H9 (cell line): ENCODE data around the gene GARIN5A. TPM values are rescaled to one million over a fixed set of nuclear protein-coding genes. Genes with fewer than 3 reads are reported as not detected.
"Not testable (repeated sequence)": the region's sequence is repeated elsewhere in the genome, so short reads cannot be mapped to it uniquely, and the experiment has no call there.

Source experiments
- DNase-seq: peaks from one replicate; pipeline ENCODE4 v3.0.0-alpha.2; 2017
- H2AFZ ChIP-seq: one replicate; pipeline ENCODE4 v1.6.1; 2013; ENCODE audit warnings: mild to moderate bottlenecking, low read length, control low read depth, moderate library complexity
- H2AK5ac ChIP-seq: 2 replicates; pipeline ENCODE4 v1.6.1; 2013; ENCODE audit warnings: low read length, control low read depth, mixed read lengths; ENCODE audit not compliant: insufficient read length
- H2BK120ac ChIP-seq: one replicate; pipeline ENCODE4 v1.6.1; 2013; ENCODE audit warnings: low read depth, mild to moderate bottlenecking, low read length, control low read depth, inconsistent platforms; ENCODE audit not compliant: poor library complexity, severe bottlenecking
- H2BK12ac ChIP-seq: 2 replicates; pipeline ENCODE4 v1.6.1; 2013; ENCODE audit warnings: low read length, control low read depth, mixed read lengths, low read depth; ENCODE audit not compliant: insufficient read length
- H2BK15ac ChIP-seq: 2 replicates; pipeline ENCODE4 v1.6.1; 2013; ENCODE audit warnings: low read depth, low read length, control low read depth
- H2BK20ac ChIP-seq: one replicate; pipeline ENCODE4 v1.6.1; 2013; ENCODE audit warnings: low read depth, mild to moderate bottlenecking, low read length, control low read depth, inconsistent platforms; ENCODE audit not compliant: poor library complexity, severe bottlenecking
- H2BK5ac ChIP-seq: 2 replicates; pipeline ENCODE4 v1.6.1; 2013; ENCODE audit warnings: low read length, control low read depth, mixed read lengths; ENCODE audit not compliant: insufficient read length
- H3K14ac ChIP-seq: 2 replicates; pipeline ENCODE4 v1.6.1; 2013; ENCODE audit warnings: low read length, control low read depth; ENCODE audit not compliant: insufficient read depth
- H3K18ac ChIP-seq: 2 replicates; pipeline ENCODE4 v1.6.1; 2013; ENCODE audit warnings: low read depth, mild to moderate bottlenecking, mixed read lengths, low read length, control low read depth; ENCODE audit not compliant: insufficient read length
- H3K23ac ChIP-seq: 2 replicates; pipeline ENCODE4 v1.6.1; 2013; ENCODE audit warnings: low read length, control low read depth, mixed read lengths, low read depth; ENCODE audit not compliant: insufficient read length
- H3K23me2 ChIP-seq: 2 replicates; pipeline ENCODE4 v1.6.1; 2013; ENCODE audit warnings: low read depth, mild to moderate bottlenecking, mixed read lengths, low read length, control low read depth; ENCODE audit not compliant: insufficient read length, poor library complexity, severe bottlenecking
- H3K27ac ChIP-seq: 2 replicates; pipeline ENCODE4 v1.5.1; 2013; ENCODE audit warnings: low read length, control low read depth, mixed read lengths, low read depth; ENCODE audit not compliant: insufficient read length
- H3K27me3 ChIP-seq: 2 replicates; pipeline ENCODE4 v1.6.1; 2013; ENCODE audit warnings: low read length, control low read depth, inconsistent platforms; ENCODE audit not compliant: insufficient read depth
- H3K4ac ChIP-seq: 2 replicates; pipeline ENCODE4 v1.6.1; 2013; ENCODE audit warnings: low read depth, mild to moderate bottlenecking, control low read depth, inconsistent platforms, low read length, moderate library complexity
- H3K4me1 ChIP-seq: 2 replicates; pipeline ENCODE4 v1.6.1; 2013; ENCODE audit warnings: low read length, control low read depth, inconsistent platforms; ENCODE audit not compliant: insufficient read depth
- H3K4me2 ChIP-seq: 2 replicates; pipeline ENCODE4 v1.6.1; 2013; ENCODE audit warnings: low read length, control low read depth, mixed read lengths; ENCODE audit not compliant: insufficient read length, insufficient read depth
- H3K56ac ChIP-seq: 2 replicates; pipeline ENCODE4 v1.6.1; 2013; ENCODE audit warnings: low read depth, mild to moderate bottlenecking, mixed read lengths, low read length, control low read depth; ENCODE audit not compliant: insufficient read length
- H3K79me1 ChIP-seq: 2 replicates; pipeline ENCODE4 v1.6.1; 2013; ENCODE audit warnings: low read depth, mild to moderate bottlenecking, moderate library complexity, low read length, control low read depth, inconsistent platforms; ENCODE audit not compliant: insufficient read depth, poor library complexity, severe bottlenecking
- H3K79me2 ChIP-seq: 2 replicates; pipeline ENCODE4 v1.6.1; 2013; ENCODE audit warnings: low read length, control low read depth, inconsistent platforms; ENCODE audit not compliant: insufficient read depth
- H3K9ac ChIP-seq: 2 replicates; pipeline ENCODE4 v1.6.1; 2013; ENCODE audit warnings: low read length, control low read depth, mixed read lengths; ENCODE audit not compliant: insufficient read length; ENCODE audit errors: extremely low read depth
- H3K9me3 ChIP-seq: one replicate; pipeline ENCODE4 v1.6.1; 2013; ENCODE audit warnings: low read depth, low read length, inconsistent platforms; ENCODE audit not compliant: control insufficient read depth
- H3T11ph ChIP-seq: one replicate; pipeline ENCODE4 v1.6.1; 2013; ENCODE audit warnings: mild to moderate bottlenecking, low read length, control low read depth, inconsistent platforms
- H4K20me1 ChIP-seq: one replicate; pipeline ENCODE4 v1.6.1; 2013; ENCODE audit not compliant: control insufficient read depth, insufficient read length, insufficient read depth
- H4K5ac ChIP-seq: 2 replicates; pipeline ENCODE4 v1.6.1; 2013; ENCODE audit warnings: low read depth, mild to moderate bottlenecking, mixed read lengths, low read length, control low read depth; ENCODE audit not compliant: insufficient read length
- H4K8ac ChIP-seq: replicated peaks from 2 replicates; pipeline ENCODE4 v1.6.1; 2013; ENCODE audit warnings: low read length, control low read depth, mixed read lengths, low read depth; ENCODE audit not compliant: insufficient read length
- H4K91ac ChIP-seq: 2 replicates; pipeline ENCODE4 v1.6.1; 2013; ENCODE audit warnings: low read depth, mild to moderate bottlenecking, moderate library complexity, mixed read lengths, low read length, control low read depth; ENCODE audit not compliant: insufficient read length
- H3K27ac Mint-ChIP-seq, 3 experiments: 2 replicates in 2 of 3; 3 replicates in 1 of 3; pipeline ENCODE4 v1.8.0; 2020 to 2021; ENCODE audit warnings: mixed read lengths in 3 of 3, mild to moderate bottlenecking in 1 of 3, moderate library complexity in 1 of 3
- H3K27me3 Mint-ChIP-seq: 2 replicates; pipeline ENCODE4 v1.8.0; 2021; ENCODE audit warnings: low read depth, mild to moderate bottlenecking, moderate library complexity, mixed read lengths
- H3K36me3 Mint-ChIP-seq, 3 experiments: 2 replicates in 2 of 3; 3 replicates in 1 of 3; pipeline ENCODE4 v1.8.0; 2020 to 2021; ENCODE audit warnings: low read depth in 3 of 3, mixed read lengths in 3 of 3; ENCODE audit not compliant: insufficient read depth in 1 of 3
- H3K4me1 Mint-ChIP-seq, 2 experiments: 2 replicates each; pipeline ENCODE4 v1.8.0; 2020; ENCODE audit warnings: mixed read lengths in 2 of 2
- H3K4me3 Mint-ChIP-seq, 2 experiments: 2 replicates in 1 of 2; 3 replicates in 1 of 2; pipeline ENCODE4 v1.8.0; 2020 to 2021; ENCODE audit warnings: mild to moderate bottlenecking in 2 of 2, mixed read lengths in 2 of 2, moderate library complexity in 1 of 2
- H3K9me3 Mint-ChIP-seq, 2 experiments: 2 replicates in 1 of 2; 3 replicates in 1 of 2; pipeline ENCODE4 v1.8.0; 2020; ENCODE audit warnings: mild to moderate bottlenecking in 2 of 2, mixed read lengths in 2 of 2, moderate library complexity in 1 of 2
- CTCF ChIP-seq: fragments of 200-600 bp; sonication (generic); conservative IDR thresholded peaks from 3 replicates; pipeline ENCODE4 v1.8.0; 2021; ENCODE audit warnings: antibody characterized with exemption, mild to moderate bottlenecking
- WGBS: extraction: QIAGEN DNeasy Blood & Tissue Kit; methylation state at CpG from one replicate; pipeline ENCODE4 v1.1.7; 2013; ENCODE audit warnings: missing lambda C conversion rate, low lambda C conversion rate, mixed read lengths; ENCODE audit not compliant: insufficient read length; ENCODE audit errors: extremely low coverage; 5-methylcytosine and 5-hydroxymethylcytosine counted together
- total RNA-seq: library from RNA; stranded (reverse); gene quantifications from 2 replicates; pipeline ENCODE4 v1.2.1, GENCODE V29; 2021

Gene GARIN5A
- total RNA-seq, 1 experiment from 2014 or later, result 9.5 TPM

GRCh38 chr19:50444059-50444458 lies 32.6 kb downstream of the GARIN5A start:
- no peak overlapping the region for H2BK12ac ChIP-seq
- H3K27ac Mint-ChIP-seq, result no peak overlapping the region
- no peak overlapping the region for H3K23ac ChIP-seq
- no peak for TF ChIP-seq CTCF
- H3K27me3 Mint-ChIP-seq, result peaks cover 19% of the 10 kb centered on the region
- no peak overlapping the region for H4K8ac ChIP-seq
- no peak overlapping the region for H3K4me3 Mint-ChIP-seq
- no CpG with 5 or more reads among the region's 1 CpG for WGBS
- H3K9me3 ChIP-seq, result no peaks in the 10 kb centered on the region
- no peak for DNase-seq
- no peak overlapping the region for H4K91ac ChIP-seq
- H2BK15ac ChIP-seq, result no peak overlapping the region
- H2AFZ ChIP-seq, result no peak overlapping the region
- H2AK5ac ChIP-seq, result no peak overlapping the region
- no peak overlapping the region for H3K14ac ChIP-seq
- no peak overlapping the region for H3K9ac ChIP-seq
- H3K4me1 Mint-ChIP-seq, result no peaks in the 10 kb centered on the region
- peaks cover 2 to 8% of the 10 kb centered on the region in 2 experiments; a peak in 4 of 5 replicates for H3K9me3 Mint-ChIP-seq
- H3K23me2 ChIP-seq, result no peaks in the 10 kb centered on the region
- no peak overlapping the region for H2BK20ac ChIP-seq
- H3T11ph ChIP-seq, result no peak overlapping the region
- no peak overlapping the region for H3K27ac ChIP-seq
- no peak overlapping the region for H2BK120ac ChIP-seq
- H3K36me3 Mint-ChIP-seq, result peaks cover 0 to 9% (median 6%) of the 10 kb centered on the region in 3 experiments; a peak in 4 of 7 replicates
- no peaks in the 10 kb centered on the region for H3K79me1 ChIP-seq
- no peak overlapping the region for H3K18ac ChIP-seq
- H2BK5ac ChIP-seq, result no peak overlapping the region
- no peaks in the 10 kb centered on the region for H3K4me1 ChIP-seq
- no peaks in the 10 kb centered on the region for H3K79me2 ChIP-seq
- no peak overlapping the region for H4K5ac ChIP-seq
- H3K27me3 ChIP-seq, result no peaks in the 10 kb centered on the region
- no peaks in the 10 kb centered on the region for H4K20me1 ChIP-seq
- no peak overlapping the region for H3K56ac ChIP-seq
- H3K4ac ChIP-seq, result no peak overlapping the region
- no peak overlapping the region for H3K4me2 ChIP-seq

GRCh38 chr19:50439130-50439529 lies 37.5 kb downstream of the GARIN5A start:
- not testable (repeated sequence) for H3K23me2 ChIP-seq, H3K27ac Mint-ChIP-seq, H3K79me2 ChIP-seq, H2BK15ac ChIP-seq, H3K9me3 ChIP-seq, H3K27ac ChIP-seq, H2BK20ac ChIP-seq, H2BK120ac ChIP-seq, H4K91ac ChIP-seq, H3K4me3 Mint-ChIP-seq, H2AFZ ChIP-seq, H3K18ac ChIP-seq, H4K5ac ChIP-seq, H3K9ac ChIP-seq, H4K20me1 ChIP-seq, DNase-seq, H2BK12ac ChIP-seq, H3K9me3 Mint-ChIP-seq, H2AK5ac ChIP-seq, H3K4me1 Mint-ChIP-seq, H3K79me1 ChIP-seq, H3T11ph ChIP-seq, H3K4me2 ChIP-seq, H3K56ac ChIP-seq, H3K27me3 ChIP-seq, H3K4ac ChIP-seq, H4K8ac ChIP-seq, H3K36me3 Mint-ChIP-seq, H3K23ac ChIP-seq, H3K4me1 ChIP-seq, H3K14ac ChIP-seq, H2BK5ac ChIP-seq
- WGBS, result no CpG with 5 or more reads among the region's 2 CpGs
- H3K27me3 Mint-ChIP-seq, result peaks cover 22% of the 10 kb centered on the region
